Smooth muscle cell (in vitro differentiated cells): Measurements from ENCODE around the gene SLC45A3. TPM values are rescaled to one million over a fixed set of nuclear protein-coding genes. Genes with fewer than 3 reads are reported as not detected.

Source experiments
- DNase-seq: peaks from one replicate; lab custom pipeline; 2025; ENCODE audit not compliant: unreplicated experiment; lab: John Stamatoyannopoulos, UW
- H2AFZ ChIP-seq: fragments of 200-600 bp; sonication (generic); 2 replicates; pipeline ENCODE4 v1.6.0; 2016; ENCODE audit warnings: antibody characterized with exemption, low read depth, mild to moderate bottlenecking
- H3F3A ChIP-seq: fragments of 200-600 bp; sonication (generic); 2 replicates; pipeline ENCODE4 v1.6.0; 2017; ENCODE audit warnings: antibody characterized with exemption, low read depth
- H3K27ac ChIP-seq: fragments of 200-600 bp; sonication (generic); 2 replicates; pipeline ENCODE4 v1.5.1; 2016; ENCODE audit warnings: low read depth, mild to moderate bottlenecking
- H3K27me3 ChIP-seq: fragments of 200-600 bp; sonication (generic); 2 replicates; pipeline ENCODE4 v1.6.1; 2016; ENCODE audit warnings: low read depth, mild to moderate bottlenecking
- H3K36me3 ChIP-seq: fragments of 200-600 bp; sonication (generic); 2 replicates; pipeline ENCODE4 v1.5.1; 2016; ENCODE audit warnings: low read depth
- H3K4me1 ChIP-seq: fragments of 200-600 bp; sonication (generic); 2 replicates; pipeline ENCODE4 v1.5.1; 2016; ENCODE audit warnings: low read depth
- H3K4me2 ChIP-seq: fragments of 200-600 bp; sonication (generic); 2 replicates; pipeline ENCODE4 v1.6.0; 2016; ENCODE audit warnings: mild to moderate bottlenecking
- H3K4me3 ChIP-seq: fragments of 200-600 bp; sonication (generic); 2 replicates; pipeline ENCODE4 v1.5.1; 2016; ENCODE audit warnings: mild to moderate bottlenecking
- H3K79me2 ChIP-seq: fragments of 200-600 bp; sonication (generic); 2 replicates; pipeline ENCODE4 v1.6.0; 2016; ENCODE audit warnings: low read depth, mild to moderate bottlenecking
- H3K9ac ChIP-seq: fragments of 200-600 bp; sonication (generic); 2 replicates; pipeline ENCODE4 v1.6.0; 2016; ENCODE audit warnings: low read depth
- H3K9me3 ChIP-seq: fragments of 200-600 bp; sonication (generic); replicated peaks from 2 replicates; pipeline ENCODE4 v1.5.1; 2016; ENCODE audit warnings: low read depth
- H4K20me1 ChIP-seq: fragments of 200-600 bp; sonication (generic); 2 replicates; pipeline ENCODE4 v1.6.0; 2016; ENCODE audit warnings: low read depth
- WGBS: methylation state at CpG from one replicate; pipeline ENCODE4 v1.1.7; 2016; ENCODE audit warnings: low lambda C conversion rate; 5-methylcytosine and 5-hydroxymethylcytosine counted together
- polyA plus RNA-seq: library from polyadenylated mRNA; unstranded; fragments of >200 nt; fragmentation: Nextera tagmentation; extraction: Ambion mirVana; gene quantifications from 2 replicates; pipeline ENCODE4 v1.2.1, GENCODE V29; 2016
- total RNA-seq: library from RNA; depleted of rRNA; stranded (reverse); fragments of >200 nt; gene quantifications from 2 replicates; pipeline ENCODE4 v1.2.3, GENCODE V29; 2014
- TF ChIP-seq, protein P1 (sequence below): fragments of 200-600 bp; sonication (generic); IDR thresholded peaks from 2 replicates; pipeline ENCODE4 v1.5.1; 2017; ENCODE audit warnings: borderline replicate concordance, mild to moderate bottlenecking, antibody characterized with exemption; ENCODE audit not compliant: insufficient read depth, poor library complexity, severe bottlenecking

SLC45A3 gene
- total and polyA plus RNA-seq, 2 experiments from 2014 or later: 3.1 to 4.9 TPM

DNA sequence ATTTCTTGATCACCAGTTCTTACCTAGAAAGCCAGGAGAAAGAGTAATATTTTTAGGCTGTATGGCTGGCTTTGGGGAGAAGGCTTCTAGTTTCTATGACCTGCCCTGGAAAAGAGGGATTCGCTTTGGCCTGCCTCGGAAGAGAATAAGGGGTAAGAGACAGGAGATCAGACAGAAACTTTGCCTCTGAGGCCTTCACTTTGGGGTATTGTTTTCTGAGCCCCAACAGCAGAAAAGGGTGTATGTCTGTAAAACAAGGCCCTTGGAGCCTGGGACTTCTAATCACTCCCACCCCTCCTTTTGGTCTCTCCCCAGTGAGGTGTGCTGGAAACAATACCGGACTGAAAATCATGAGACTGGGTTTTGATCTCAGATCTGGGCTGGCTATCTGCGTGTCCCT, 5.1 kb downstream of the SLC45A3 start:
- DNase-seq: no peak
- Histone ChIP-seq H3K27me3 (no peaks in the 10 kb centered on the region), H3K4me3 (no peak overlapping the region), H2AFZ (no peak overlapping the region), H3K27ac (no peak overlapping the region), H3F3A (peaks cover 12% of the 10 kb centered on the region), H4K20me1 (peaks cover 13% of the 10 kb centered on the region), H3K9me3 (no peaks in the 10 kb centered on the region), H3K4me1 (peaks cover 30% of the 10 kb centered on the region), H3K79me2 (peaks cover 10% of the 10 kb centered on the region), H3K4me2 (no peak overlapping the region), H3K9ac (no peak overlapping the region), H3K36me3 (no peaks in the 10 kb centered on the region)
- TF ChIP-seq, protein P1, sequence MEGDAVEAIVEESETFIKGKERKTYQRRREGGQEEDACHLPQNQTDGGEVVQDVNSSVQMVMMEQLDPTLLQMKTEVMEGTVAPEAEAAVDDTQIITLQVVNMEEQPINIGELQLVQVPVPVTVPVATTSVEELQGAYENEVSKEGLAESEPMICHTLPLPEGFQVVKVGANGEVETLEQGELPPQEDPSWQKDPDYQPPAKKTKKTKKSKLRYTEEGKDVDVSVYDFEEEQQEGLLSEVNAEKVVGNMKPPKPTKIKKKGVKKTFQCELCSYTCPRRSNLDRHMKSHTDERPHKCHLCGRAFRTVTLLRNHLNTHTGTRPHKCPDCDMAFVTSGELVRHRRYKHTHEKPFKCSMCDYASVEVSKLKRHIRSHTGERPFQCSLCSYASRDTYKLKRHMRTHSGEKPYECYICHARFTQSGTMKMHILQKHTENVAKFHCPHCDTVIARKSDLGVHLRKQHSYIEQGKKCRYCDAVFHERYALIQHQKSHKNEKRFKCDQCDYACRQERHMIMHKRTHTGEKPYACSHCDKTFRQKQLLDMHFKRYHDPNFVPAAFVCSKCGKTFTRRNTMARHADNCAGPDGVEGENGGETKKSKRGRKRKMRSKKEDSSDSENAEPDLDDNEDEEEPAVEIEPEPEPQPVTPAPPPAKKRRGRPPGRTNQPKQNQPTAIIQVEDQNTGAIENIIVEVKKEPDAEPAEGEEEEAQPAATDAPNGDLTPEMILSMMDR: no peak
- WGBS: over 99% methylated on average over 4 of the region's 4 CpGs

DNA sequence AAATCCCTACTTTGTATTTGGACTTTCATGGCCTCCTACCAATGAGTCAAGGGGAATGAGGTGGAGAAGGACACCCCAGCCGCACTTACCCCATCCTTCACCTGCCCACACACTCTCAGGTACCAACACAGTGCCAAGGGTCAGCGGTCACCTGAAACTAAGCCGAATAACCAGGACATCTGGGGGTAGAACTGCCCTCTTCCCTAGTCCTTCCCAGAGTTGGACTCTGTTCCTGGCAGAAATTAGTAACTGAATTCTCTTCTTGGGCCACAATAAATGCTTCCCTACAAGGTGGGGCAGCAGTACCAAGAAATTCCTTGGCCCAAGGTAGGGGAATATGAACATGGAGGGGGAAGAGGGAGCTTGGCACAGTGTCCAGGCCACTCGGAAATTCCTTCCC, 7.3 kb downstream of the SLC45A3 start:
- WGBS: 96% methylated on average over 4 of the region's 4 CpGs
- Histone ChIP-seq H2AFZ (no peak overlapping the region), H3K36me3 (no peaks in the 10 kb centered on the region), H3K79me2 (peaks cover 16% of the 10 kb centered on the region), H3K4me1 (peaks cover 44% of the 10 kb centered on the region), H4K20me1 (peaks cover 36% of the 10 kb centered on the region), H3K27ac (no peak overlapping the region), H3K9me3 (no peaks in the 10 kb centered on the region), H3K4me3 (no peak overlapping the region), H3F3A (peaks cover 6% of the 10 kb centered on the region), H3K27me3 (no peaks in the 10 kb centered on the region), H3K4me2 (no peak overlapping the region), H3K9ac (no peak overlapping the region)
- TF ChIP-seq, protein P1: no peak
- no peak for DNase-seq

DNA sequence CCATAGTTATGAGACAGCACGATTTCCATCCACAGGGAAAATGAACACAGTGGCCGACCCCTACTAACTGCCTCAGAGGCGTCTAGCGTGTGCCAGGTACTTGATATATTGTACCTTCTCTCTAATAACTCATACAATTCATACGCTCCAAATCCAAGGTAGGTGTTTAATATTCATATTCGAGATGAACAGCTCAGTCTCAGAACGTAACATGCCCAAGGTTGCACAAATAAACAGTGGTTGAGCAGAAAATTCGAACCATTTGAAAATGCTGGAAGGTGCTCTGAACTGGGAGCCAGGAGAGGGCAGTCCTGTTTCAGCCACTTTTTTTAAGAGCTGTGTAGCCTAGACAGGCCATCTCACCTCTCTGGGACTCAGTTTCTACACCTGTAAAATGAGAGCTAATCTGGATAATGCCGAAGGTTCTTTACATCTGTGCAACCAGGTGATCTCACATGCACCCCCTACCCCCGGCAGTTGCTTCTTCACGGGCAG, 7.9 kb downstream of the SLC45A3 start:
- H2AFZ ChIP-seq: no peak overlapping the region
- H3K4me2 ChIP-seq: no peak overlapping the region
- H3K27ac ChIP-seq: no peak overlapping the region
- TF ChIP-seq, protein P1: no peak
- H3K36me3 ChIP-seq: no peaks in the 10 kb centered on the region
- H4K20me1 ChIP-seq: peaks cover 40% of the 10 kb centered on the region
- no peaks in the 10 kb centered on the region for H3K27me3 ChIP-seq
- H3F3A ChIP-seq: peaks cover 3% of the 10 kb centered on the region
- peaks cover 41% of the 10 kb centered on the region for H3K4me1 ChIP-seq
- DNase-seq: no peak
- WGBS: 74% methylated on average over 11 of the region's 11 CpGs
- no peak overlapping the region for H3K9ac ChIP-seq
- H3K4me3 ChIP-seq: no peak overlapping the region
- H3K9me3 ChIP-seq: no peaks in the 10 kb centered on the region
- peaks cover 14% of the 10 kb centered on the region for H3K79me2 ChIP-seq
